Activated CD8-positive, alpha-beta memory T cell treated with anti-CD3 and anti-CD28 coated beads, Interleukin-2, amount 10 ng/mL, durations not matched to agents 7 days and 5 days (primary cell): ENCODE data around the gene LEO1. TPM values are rescaled to one million over a fixed set of nuclear protein-coding genes. Genes with fewer than 3 reads are reported as not detected.
"Not testable (repeated sequence)": the region's sequence is repeated elsewhere in the genome, so short reads cannot be mapped to it uniquely, and the experiment has no call there.

Source experiments
- ATAC-seq: fragments of 150-1000 bp; cut with Tn5 transposase; one replicate; pipeline ENCODE4 v1.10.0; 2021; ENCODE audit warnings: moderate library complexity
- CTCF ChIA-PET: fragments of 350-600 bp; sonication (Branson Sonifier 250); formaldehyde crosslinking; loops from one replicate; lab custom pipeline; 2021; ENCODE audit warnings: antibody characterized with exemption; lab: Charles Lee
- DNase-seq: peaks from one replicate; pipeline ENCODE4 v3.0.0-alpha.2; 2020
- H3K27ac Mint-ChIP-seq: one replicate; pipeline ENCODE4 v1.8.0; 2021; ENCODE audit warnings: mild to moderate bottlenecking, mixed read lengths
- H3K27me3 Mint-ChIP-seq: one replicate; pipeline ENCODE4 v1.8.0; 2021; ENCODE audit warnings: mixed read lengths
- H3K36me3 Mint-ChIP-seq: one replicate; pipeline ENCODE4 v1.8.0; 2021; ENCODE audit warnings: mild to moderate bottlenecking, mixed read lengths
- H3K4me1 Mint-ChIP-seq: one replicate; pipeline ENCODE4 v1.8.0; 2021; ENCODE audit warnings: mixed read lengths
- H3K4me3 Mint-ChIP-seq: one replicate; pipeline ENCODE4 v1.8.0; 2021; ENCODE audit warnings: mild to moderate bottlenecking, moderate library complexity, mixed read lengths
- H3K9me3 Mint-ChIP-seq: one replicate; pipeline ENCODE4 v1.8.0; 2022; ENCODE audit warnings: low read depth, mixed read lengths
- total RNA-seq, 2 experiments: library from RNA; stranded (reverse); gene quantifications; one replicate each; pipeline ENCODE4 v1.2.3, GENCODE V29; 2021

The LEO1 gene
- total RNA-seq, 2 experiments from 2014 or later = 33.4 to 34.9 TPM

DNA sequence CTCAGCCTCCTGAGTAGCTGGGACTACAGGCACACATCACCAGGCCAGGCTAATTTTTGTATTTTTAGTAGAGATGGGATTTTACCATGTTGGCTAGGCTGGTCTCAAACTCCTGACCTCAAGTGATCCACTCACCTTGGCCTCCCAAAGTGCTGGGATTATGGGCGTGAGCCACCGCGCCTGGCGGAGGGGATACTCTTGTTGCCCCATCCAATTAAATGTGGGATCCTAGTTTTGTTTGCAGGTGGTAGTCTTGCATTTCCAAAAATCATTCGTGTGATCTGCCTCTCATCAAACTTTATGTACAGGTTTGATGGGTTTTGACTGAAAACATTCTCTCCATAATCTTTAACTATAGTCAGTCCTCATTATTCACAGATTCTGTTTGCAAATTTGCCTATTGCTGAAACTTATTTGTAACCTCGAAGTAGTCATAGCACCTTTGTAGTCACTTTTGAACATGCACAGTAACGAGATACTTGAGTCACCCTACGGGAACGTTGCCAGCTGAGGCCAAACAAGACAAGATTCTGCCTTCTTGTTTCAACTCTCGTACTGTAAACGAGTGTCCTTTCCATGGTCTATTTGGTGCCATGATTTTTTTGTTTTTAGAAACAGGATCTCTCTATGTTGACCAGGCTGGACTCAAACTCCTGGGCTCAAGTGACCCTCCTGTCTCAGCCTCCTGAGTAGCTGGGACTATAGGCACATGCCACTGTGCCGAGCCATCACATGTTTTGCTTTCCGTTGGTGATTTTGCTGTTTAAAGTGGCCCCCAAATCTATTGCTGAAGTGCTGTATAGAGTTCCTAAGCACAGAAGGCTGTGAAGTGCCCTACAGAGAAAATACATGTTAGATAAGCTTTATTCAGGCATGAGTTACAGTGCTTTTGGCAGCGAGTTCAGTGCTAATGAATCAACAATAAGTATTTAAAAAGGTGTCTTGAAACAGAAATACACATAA lies 39.3 kb upstream of the LEO1 start:
- Mint-ChIP-seq H3K9me3 (no peaks in the 10 kb centered on the region), H3K4me3 (no peak overlapping the region), H3K36me3 (peaks cover 2% of the 10 kb centered on the region), H3K4me1 (peaks cover 70% of the 10 kb centered on the region), H3K27ac (peak overlapping the region; percentile 29), H3K27me3 (no peaks in the 10 kb centered on the region)
- ATAC-seq (no peak), DNase-seq (peak; percentile 63)
- CTCF ChIA-PET = interaction anchor here (1.2 to 1.8 kb wide), 2 partner anchors 9 to 68 kb away, joined by 4 to 5 read pairs; no protein-coding TSS in a partner anchor

DNA sequence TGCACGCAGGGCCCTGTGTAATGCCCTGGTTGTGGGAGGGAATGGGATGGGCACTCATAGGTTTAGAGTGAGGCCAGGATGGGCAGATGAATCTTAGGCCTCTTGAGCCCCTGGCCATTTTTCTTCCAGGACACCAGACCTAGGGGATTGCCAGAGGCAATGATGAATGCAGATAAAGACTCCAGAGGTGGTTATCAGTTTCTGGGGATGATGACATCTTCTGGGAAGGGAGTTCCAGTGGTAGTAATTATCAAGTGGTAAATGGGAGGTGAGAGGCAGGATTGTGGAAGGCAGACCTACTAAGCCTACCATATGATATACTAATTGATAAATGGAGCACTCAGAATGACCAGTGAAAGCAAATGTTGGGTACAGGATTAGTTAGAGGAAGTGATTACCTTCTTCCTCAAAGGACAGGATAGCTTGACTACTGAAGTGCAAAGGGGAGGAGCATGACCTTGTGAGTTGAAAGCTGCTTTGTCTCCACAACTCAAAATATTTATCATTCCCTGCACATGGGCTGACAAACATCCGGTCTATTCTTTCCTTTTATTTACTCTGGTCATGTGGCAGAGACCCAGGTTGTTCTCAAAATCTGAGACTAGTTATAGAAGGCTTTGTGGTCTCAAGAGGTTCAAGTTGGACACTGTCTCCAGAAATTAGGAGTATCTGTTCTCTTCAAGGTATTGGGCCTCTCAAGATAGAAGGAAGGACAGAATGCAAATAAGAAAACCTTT lies 37.3 kb upstream of the LEO1 start:
- no peaks in the 10 kb centered on the region for H3K9me3 Mint-ChIP-seq
- peak overlapping the region; percentile 85 for H3K27ac Mint-ChIP-seq
- peaks cover 85% of the 10 kb centered on the region for H3K4me1 Mint-ChIP-seq
- ATAC-seq (no peak), DNase-seq (no peak)
- no peaks in the 10 kb centered on the region for H3K27me3 Mint-ChIP-seq
- H3K36me3 Mint-ChIP-seq = peaks cover 2% of the 10 kb centered on the region
- CTCF ChIA-PET = interaction anchor here (1.8 kb wide), 1 partner anchor 70 kb away, joined by 4 read pairs; no protein-coding TSS in a partner anchor
- no peak overlapping the region for H3K4me3 Mint-ChIP-seq

DNA sequence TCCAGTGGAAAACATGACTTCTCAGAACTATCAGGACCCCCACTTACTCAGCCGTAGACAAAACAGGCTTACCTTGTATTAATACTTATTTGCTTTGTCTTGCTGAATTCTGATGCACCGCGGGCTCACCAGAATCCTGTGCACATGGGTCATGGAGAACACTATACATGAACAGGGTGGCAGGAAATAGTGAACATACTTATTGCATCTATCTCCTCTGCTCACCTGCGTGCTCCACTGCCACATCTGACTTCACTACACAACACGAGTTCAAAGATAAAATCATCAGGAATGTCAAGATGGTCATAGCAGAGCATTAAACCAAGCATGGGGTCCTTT lies 36.8 kb upstream of the LEO1 start:
- Mint-ChIP-seq H3K4me1 (peaks cover 84% of the 10 kb centered on the region), H3K27ac (peak overlapping the region; percentile 85), H3K36me3 (peaks cover 2% of the 10 kb centered on the region), H3K27me3 (no peaks in the 10 kb centered on the region), H3K9me3 (no peaks in the 10 kb centered on the region), H3K4me3 (no peak overlapping the region)
- CTCF ChIA-PET = interaction anchor here (1.3 kb wide), 1 partner anchor 71 kb away, joined by 8 read pairs; no protein-coding TSS in a partner anchor
- ATAC-seq = no peak
- no peak for DNase-seq

DNA sequence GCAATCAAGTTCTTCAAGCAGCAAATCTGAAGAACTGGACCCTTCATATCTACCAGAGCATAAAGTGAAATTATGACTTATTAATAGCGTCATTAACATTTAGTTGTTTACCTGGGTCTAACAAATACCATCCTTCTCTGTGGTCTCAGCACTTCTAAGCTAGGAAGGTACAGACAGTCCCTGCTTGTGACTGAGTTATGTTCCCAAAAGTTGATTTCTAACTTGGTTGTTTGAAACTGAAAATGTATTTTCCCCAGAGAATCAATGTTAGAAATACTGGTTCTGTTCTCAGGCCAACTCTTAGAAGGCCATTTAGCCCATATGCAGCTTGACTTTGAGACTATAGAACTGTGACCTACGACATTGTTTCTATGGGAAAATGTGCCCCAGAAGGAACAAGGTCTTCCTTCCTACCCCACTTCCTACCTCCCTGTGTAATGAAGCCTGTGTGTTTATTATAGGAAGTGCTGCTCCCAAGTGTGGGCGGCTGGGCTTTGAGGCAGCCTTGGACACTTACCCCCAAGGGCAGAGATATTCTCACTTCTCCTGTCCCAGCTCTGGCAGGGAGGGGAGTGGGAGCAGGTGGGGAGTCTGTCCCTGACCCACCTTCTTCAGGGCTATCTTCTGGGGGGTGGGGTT lies 35.2 kb upstream of the LEO1 start:
- ATAC-seq = no peak
- no peaks in the 10 kb centered on the region for H3K9me3 Mint-ChIP-seq
- CTCF ChIA-PET = interaction anchor here (0.9 to 2.5 kb wide), 11 partner anchors 12 to 231 kb away, joined by 3 to 8 read pairs (median 4); partner anchors contain the start of gene MAPK6

DNA sequence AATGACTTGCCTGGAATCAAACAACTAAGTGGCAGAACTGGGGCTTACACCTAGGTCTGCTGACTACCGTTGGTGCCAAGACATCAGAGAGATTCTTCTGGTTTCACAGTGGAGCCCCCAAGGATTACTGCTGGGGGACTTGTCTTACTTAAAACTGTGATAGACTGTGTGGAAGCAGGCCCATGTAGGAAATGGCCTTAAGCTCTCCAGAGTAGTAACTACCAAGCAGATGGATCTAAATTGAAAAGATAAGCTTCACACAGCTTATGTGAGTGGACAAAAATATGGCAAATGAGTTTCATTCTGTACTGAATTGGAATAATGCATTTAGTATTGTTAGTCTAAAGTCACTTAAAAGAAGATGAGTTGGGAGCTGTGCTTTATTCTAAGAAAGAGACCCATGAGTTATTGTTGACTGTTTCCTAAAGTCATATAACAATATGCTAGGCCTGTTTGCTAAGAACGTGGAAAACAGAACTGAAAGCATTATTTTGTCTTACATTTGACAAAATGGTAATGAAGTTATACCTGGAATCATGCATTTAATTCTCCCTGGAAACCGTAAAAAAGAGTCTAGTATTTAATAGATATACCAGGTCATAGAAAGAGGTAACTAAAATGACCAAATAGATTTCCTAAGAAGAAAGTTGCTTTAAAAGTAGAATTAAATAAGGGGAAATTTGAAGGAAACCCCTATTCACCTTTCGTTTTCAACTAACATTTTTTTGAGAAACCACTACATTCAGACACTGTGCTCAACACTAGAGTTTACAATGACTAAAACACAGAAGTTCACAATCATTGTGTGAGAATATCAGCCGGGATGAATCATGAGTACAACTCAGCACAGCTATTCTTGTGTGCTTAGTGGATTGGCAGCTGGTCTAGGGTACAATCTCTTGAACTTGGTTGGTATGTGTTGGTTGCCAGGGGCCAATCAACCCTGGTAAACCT lies 34.4 kb upstream of the LEO1 start:
- ATAC-seq (peak; percentile 81), DNase-seq (peak; percentile 66)

More for the DNA sequence above, 35.2 kb upstream of the LEO1 start:
- Mint-ChIP-seq H3K4me3 (peak overlapping the region; percentile 17), H3K27ac (peak overlapping the region; percentile 84), H3K4me1 (peaks cover 79% of the 10 kb centered on the region), H3K36me3 (peaks cover 5% of the 10 kb centered on the region), H3K27me3 (no peaks in the 10 kb centered on the region)
- DNase-seq = no peak

DNA sequence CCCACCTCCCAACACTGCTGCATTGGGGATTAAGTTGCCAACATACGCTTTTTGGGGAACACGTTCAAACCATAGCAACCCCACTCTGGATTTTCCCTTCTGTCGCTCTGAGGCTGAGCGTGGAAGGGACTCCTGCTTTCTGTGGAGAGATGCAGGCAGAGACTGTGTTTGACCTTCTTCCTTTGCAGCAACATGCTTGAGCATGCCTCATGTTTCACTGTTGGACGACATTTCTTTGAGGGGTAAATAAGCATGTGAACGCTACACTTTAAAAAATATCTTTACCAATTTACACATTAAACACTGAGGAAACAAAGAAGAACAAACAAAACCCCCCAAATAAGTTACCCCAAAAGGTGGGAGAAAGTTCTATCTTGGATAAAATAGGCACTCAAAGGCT lies 33.2 kb upstream of the LEO1 start:
- no peaks in the 10 kb centered on the region for H3K27me3 Mint-ChIP-seq
- ATAC-seq (no peak), DNase-seq (no peak)
- CTCF ChIA-PET = interaction anchor here (1.3 to 1.4 kb wide), 2 partner anchors 15 to 33 kb away, joined by 3 to 6 read pairs; partner anchors contain the start of gene LEO1
- peak overlapping the region; percentile 84 for H3K27ac Mint-ChIP-seq
- peaks cover 63% of the 10 kb centered on the region for H3K4me1 Mint-ChIP-seq
- H3K4me3 Mint-ChIP-seq = no peak overlapping the region
- H3K9me3 Mint-ChIP-seq = no peaks in the 10 kb centered on the region
- H3K36me3 Mint-ChIP-seq = peaks cover 5% of the 10 kb centered on the region

More for the DNA sequence above, 34.4 kb upstream of the LEO1 start:
- H3K36me3 Mint-ChIP-seq = peaks cover 5% of the 10 kb centered on the region
- H3K27ac Mint-ChIP-seq = peak overlapping the region; percentile 84
- no peaks in the 10 kb centered on the region for H3K27me3 Mint-ChIP-seq
- CTCF ChIA-PET = interaction anchor here (0.9 to 2.5 kb wide), 9 partner anchors 12 to 230 kb away, joined by 3 to 8 read pairs (median 4); partner anchors contain the start of gene MAPK6
- H3K4me3 Mint-ChIP-seq = peak overlapping the region; percentile 45
- peaks cover 71% of the 10 kb centered on the region for H3K4me1 Mint-ChIP-seq
- no peaks in the 10 kb centered on the region for H3K9me3 Mint-ChIP-seq

DNA sequence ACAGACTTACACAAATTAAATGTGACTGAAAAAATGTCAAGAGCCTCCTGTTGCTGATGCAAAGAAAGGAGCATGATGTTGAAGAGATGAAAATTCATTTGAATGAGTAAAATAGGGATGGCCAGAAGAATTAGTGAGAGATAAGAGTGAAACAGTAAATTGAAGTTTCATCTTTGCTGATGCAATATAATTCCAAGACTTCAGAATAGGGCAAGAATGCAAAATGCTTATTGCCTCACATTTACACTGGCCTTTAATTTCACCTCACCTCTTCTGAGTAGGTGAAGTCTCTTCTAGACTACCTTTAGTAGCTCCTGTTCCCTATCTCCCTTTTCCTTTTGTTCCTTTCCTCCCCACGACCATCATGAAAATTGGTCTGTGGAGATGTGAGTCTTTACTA lies 32.1 kb upstream of the LEO1 start:
- H3K4me3 Mint-ChIP-seq = no peak overlapping the region
- ATAC-seq = no peak
- peaks cover 5% of the 10 kb centered on the region for H3K36me3 Mint-ChIP-seq
- peak overlapping the region; percentile 10 for H3K27ac Mint-ChIP-seq
- DNase-seq = no peak
- CTCF ChIA-PET = interaction anchor here (0.8 to 1.3 kb wide), 3 partner anchors 11 to 32 kb away, joined by 3 to 7 read pairs (median 4); partner anchors contain the start of gene LEO1
- no peaks in the 10 kb centered on the region for H3K9me3 Mint-ChIP-seq
- H3K27me3 Mint-ChIP-seq = no peaks in the 10 kb centered on the region
- peaks cover 56% of the 10 kb centered on the region for H3K4me1 Mint-ChIP-seq

DNA sequence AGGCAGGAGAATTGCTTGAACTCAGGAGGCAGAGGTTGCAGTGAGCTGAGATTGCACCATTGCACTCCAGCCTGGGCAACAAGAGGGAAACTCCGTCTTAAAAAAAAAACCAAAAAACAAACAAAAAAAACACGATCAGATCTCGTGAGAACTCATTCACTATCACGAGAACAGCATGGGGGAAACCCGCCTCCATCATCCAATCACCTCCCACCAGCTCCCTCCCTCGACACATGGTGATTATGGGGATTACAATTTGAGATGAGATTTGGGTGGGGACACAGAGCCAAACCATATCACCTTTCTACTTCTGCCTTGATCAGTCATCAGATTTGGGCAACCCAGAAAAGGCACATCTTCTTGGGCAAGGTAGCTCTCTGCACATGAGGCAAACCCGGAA lies 31.5 kb upstream of the LEO1 start:
- DNase-seq, H3K36me3 Mint-ChIP-seq, H3K4me3 Mint-ChIP-seq, ATAC-seq, H3K9me3 Mint-ChIP-seq, H3K27ac Mint-ChIP-seq, H3K27me3 Mint-ChIP-seq, CTCF ChIA-PET: not testable (repeated sequence)
- peaks cover 50% of the 10 kb centered on the region for H3K4me1 Mint-ChIP-seq

DNA sequence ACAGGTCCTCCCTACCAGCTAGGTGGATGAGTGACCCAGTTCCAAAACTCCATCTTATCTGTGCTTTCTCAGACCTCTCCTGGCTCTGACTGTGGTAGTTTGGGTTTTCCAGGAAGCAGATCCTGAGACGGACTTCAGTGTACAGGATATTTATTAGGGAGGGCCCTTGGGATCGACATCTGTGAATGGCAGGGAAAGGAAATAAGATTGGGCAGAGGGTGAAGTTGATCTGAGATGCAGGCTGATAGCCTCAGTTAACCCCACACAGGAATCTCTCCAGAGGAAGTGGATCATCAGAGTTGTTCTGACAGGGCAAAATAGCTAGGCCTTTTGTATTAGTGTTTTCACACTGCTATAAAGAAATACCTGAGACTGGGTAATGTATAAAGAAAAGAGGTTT lies 30.8 kb upstream of the LEO1 start:
- Mint-ChIP-seq H3K27me3 (no peaks in the 10 kb centered on the region), H3K4me1 (peaks cover 46% of the 10 kb centered on the region), H3K27ac (no peak overlapping the region), H3K4me3 (no peak overlapping the region), H3K36me3 (peaks cover 5% of the 10 kb centered on the region), H3K9me3 (no peaks in the 10 kb centered on the region)
- ATAC-seq = no peak
- CTCF ChIA-PET = no interaction called here
- no peak for DNase-seq

DNA sequence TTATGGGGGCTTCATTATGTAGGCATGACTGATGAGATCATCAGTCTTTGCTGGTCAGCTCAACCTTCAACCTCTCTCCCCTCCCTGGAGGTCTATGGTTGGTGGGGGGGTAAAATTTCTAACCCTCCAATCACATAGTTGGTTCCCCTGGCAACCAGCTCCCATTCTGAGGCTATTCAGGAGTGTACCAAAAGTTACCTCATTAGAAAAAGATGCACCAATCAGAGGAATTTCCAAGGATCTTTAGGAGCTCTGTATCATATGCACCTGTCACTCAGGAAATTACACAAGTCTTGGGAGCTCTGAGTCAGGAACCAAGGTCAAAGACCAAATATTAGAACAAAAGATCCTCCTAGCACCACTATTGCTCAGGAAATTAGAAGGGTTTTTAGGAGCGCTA lies 21.4 kb upstream of the LEO1 start:
- no peaks in the 10 kb centered on the region for H3K27me3 Mint-ChIP-seq
- no peak overlapping the region for H3K4me3 Mint-ChIP-seq
- ATAC-seq = no peak
- CTCF ChIA-PET = interaction anchor here (2.1 kb wide), 1 partner anchor 22 kb away, joined by 4 read pairs; the partner anchor contains the start of gene LEO1
- H3K9me3 Mint-ChIP-seq = no peaks in the 10 kb centered on the region
- no peaks in the 10 kb centered on the region for H3K4me1 Mint-ChIP-seq
- no peak for DNase-seq
- no peak overlapping the region for H3K27ac Mint-ChIP-seq
- no peaks in the 10 kb centered on the region for H3K36me3 Mint-ChIP-seq

DNA sequence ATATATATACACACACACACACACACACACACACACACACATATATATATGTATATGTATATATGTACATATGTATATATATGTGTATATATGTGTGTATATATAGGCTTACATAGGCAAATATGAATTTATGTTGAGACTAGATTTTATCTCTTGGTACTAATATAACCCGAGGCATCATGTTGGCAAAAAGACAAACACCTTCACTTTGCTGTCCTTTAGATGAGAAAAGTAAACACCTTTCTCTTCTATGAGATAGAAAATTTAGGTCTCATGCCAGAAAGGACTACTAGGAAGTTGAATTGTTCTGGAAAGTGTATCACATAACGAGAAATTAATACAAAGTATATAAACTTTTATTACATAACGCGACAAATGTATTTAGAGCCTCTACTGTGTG lies 19.6 kb upstream of the LEO1 start:
- CTCF ChIA-PET = no interaction called here
- no peak overlapping the region for H3K27ac Mint-ChIP-seq
- no peaks in the 10 kb centered on the region for H3K4me1 Mint-ChIP-seq
- DNase-seq (no peak), ATAC-seq (no peak)
- no peaks in the 10 kb centered on the region for H3K9me3 Mint-ChIP-seq
- no peaks in the 10 kb centered on the region for H3K36me3 Mint-ChIP-seq
- no peaks in the 10 kb centered on the region for H3K27me3 Mint-ChIP-seq
- H3K4me3 Mint-ChIP-seq = no peak overlapping the region

DNA sequence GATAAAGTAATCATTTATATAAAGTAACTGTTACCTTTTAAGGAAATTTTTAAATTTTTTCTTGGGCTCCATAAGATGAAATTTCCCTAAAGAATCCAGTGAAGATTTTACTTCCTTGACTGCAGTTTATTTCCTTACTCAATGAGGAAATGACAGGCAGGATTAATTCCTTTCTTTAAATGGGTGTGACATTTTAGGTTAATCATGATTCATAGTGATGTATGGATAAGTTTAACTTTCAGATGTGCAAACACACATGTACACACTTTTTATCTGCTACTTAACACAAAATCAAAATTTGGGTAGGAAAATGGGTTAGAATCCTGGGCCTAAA lies 11.2 kb upstream of the LEO1 start:
- CTCF ChIA-PET = interaction anchor here (1.1 to 2.1 kb wide), 2 partner anchors 38 to 96 kb away, joined by 5 to 8 read pairs; no protein-coding TSS in a partner anchor
- no peak for DNase-seq
- no peaks in the 10 kb centered on the region for H3K36me3 Mint-ChIP-seq
- H3K27me3 Mint-ChIP-seq = no peaks in the 10 kb centered on the region
- peaks cover 16% of the 10 kb centered on the region for H3K4me1 Mint-ChIP-seq
- no peak overlapping the region for H3K4me3 Mint-ChIP-seq
- peak overlapping the region; percentile 56 for H3K27ac Mint-ChIP-seq
- no peaks in the 10 kb centered on the region for H3K9me3 Mint-ChIP-seq
- no peak for ATAC-seq
